ENCODE measurements around the gene NRTN. TPM values are rescaled to one million over a fixed set of nuclear protein-coding genes. Genes with fewer than 3 reads are reported as not detected.
A peak's percentile ranks its signal among the peaks of the same experiment; 100 is the strongest.

NRTN gene
- total RNA-seq, 1 experiment from 2014 or later: 4.6 TPM

GRCh38 chr19:5817218-5817617, 12.4 kb downstream of the NRTN start:
- H3K4me1 Mint-ChIP-seq: no peaks in the 10 kb centered on the region

More at GRCh38 chr19:5817218-5817617, 12.4 kb downstream of the NRTN start:
- H3K4ac ChIP-seq (ENCODE audit: low read depth, low read length): no peak overlapping the region
- H3K36me3 Mint-ChIP-seq (ENCODE audit: insufficient read depth in 1 of 3, low read depth in 3 of 3): no peaks in the 10 kb centered on the region
- no peaks in the 10 kb centered on the region for H3K9me3 Mint-ChIP-seq
- H3K4me3 Mint-ChIP-seq: no peak overlapping the region
- H3K79me1 ChIP-seq (ENCODE audit: insufficient read depth, low read depth, low read length, poor library complexity, severe bottlenecking): no peaks in the 10 kb centered on the region
- no peak overlapping the region for H2BK15ac ChIP-seq (ENCODE audit: low read depth, low read length)
- peaks cover 34% of the 10 kb centered on the region for H3K27me3 Mint-ChIP-seq (ENCODE audit: low read depth)
- H2BK12ac ChIP-seq (ENCODE audit: insufficient read length, low read depth, low read length): no peak overlapping the region
- H3K18ac ChIP-seq (ENCODE audit: insufficient read length, low read depth, low read length): no peak overlapping the region
- H3K4me2 ChIP-seq (ENCODE audit: insufficient read depth, insufficient read length, low read length): no peak overlapping the region
- no peak overlapping the region for H4K91ac ChIP-seq (ENCODE audit: insufficient read length, low read depth, low read length)
- H3K27ac Mint-ChIP-seq: peak overlapping the region in 1 of 3 experiments; percentile 15; a peak in 1 of 7 replicates
- no peak overlapping the region for H2BK20ac ChIP-seq (ENCODE audit: low read depth, low read length, poor library complexity, severe bottlenecking)
- no peak overlapping the region for H2BK120ac ChIP-seq (ENCODE audit: low read depth, low read length, poor library complexity, severe bottlenecking)
- H3K4me1 ChIP-seq (ENCODE audit: insufficient read depth, low read length): no peaks in the 10 kb centered on the region
- no peaks in the 10 kb centered on the region for H3K9me3 ChIP-seq (ENCODE audit: control insufficient read depth, low read depth, low read length)
- no peak for DNase-seq
- no peak overlapping the region for H3K9ac ChIP-seq (ENCODE audit: extremely low read depth, insufficient read length, low read length)
- no peaks in the 10 kb centered on the region for H3K79me2 ChIP-seq (ENCODE audit: insufficient read depth, low read length)
- no peak overlapping the region for H2BK5ac ChIP-seq (ENCODE audit: insufficient read length, low read length)
- H4K20me1 ChIP-seq (ENCODE audit: control insufficient read depth, insufficient read depth, insufficient read length): no peaks in the 10 kb centered on the region
- TF ChIP-seq CTCF (conservative IDR thresholded peaks at IDR 0.05): no peak
- no peak overlapping the region for H3K56ac ChIP-seq (ENCODE audit: insufficient read length, low read depth, low read length)
- H2AFZ ChIP-seq (ENCODE audit: low read length): no peak overlapping the region
- H4K5ac ChIP-seq (ENCODE audit: insufficient read length, low read depth, low read length): no peak overlapping the region
- H3K23ac ChIP-seq (ENCODE audit: insufficient read length, low read depth, low read length): no peak overlapping the region
- H3T11ph ChIP-seq (ENCODE audit: low read length): no peak overlapping the region
- no peak overlapping the region for H3K27ac ChIP-seq (ENCODE audit: insufficient read length, low read depth, low read length)
- H3K23me2 ChIP-seq (ENCODE audit: insufficient read length, low read depth, low read length, poor library complexity, severe bottlenecking): no peaks in the 10 kb centered on the region
- no CpG with 5 or more reads among the region's 2 CpGs for WGBS (ENCODE audit: extremely low coverage, insufficient read length, low lambda C conversion rate)
- no peak overlapping the region for H3K14ac ChIP-seq (ENCODE audit: insufficient read depth, low read length)
- no peaks in the 10 kb centered on the region for H3K27me3 ChIP-seq (ENCODE audit: insufficient read depth, low read length)
- H4K8ac ChIP-seq (replicated peaks; ENCODE audit: insufficient read length, low read depth, low read length): no peak overlapping the region
- H2AK5ac ChIP-seq (ENCODE audit: insufficient read length, low read length): no peak overlapping the region

All from H9 (cell line).